Activated CD8-positive, alpha-beta memory T cell treated with anti-CD3 and anti-CD28 coated beads, Interleukin-2, amount 50 U/mL, for 24 hours (primary cell): ENCODE measurements around the gene ISM1.

ENCODE experiments used
- DNase-seq: peaks from one replicate; pipeline ENCODE4 v3.0.0-alpha.2; 2020; ENCODE audit errors: extremely low read depth

ISM1 gene

DNA sequence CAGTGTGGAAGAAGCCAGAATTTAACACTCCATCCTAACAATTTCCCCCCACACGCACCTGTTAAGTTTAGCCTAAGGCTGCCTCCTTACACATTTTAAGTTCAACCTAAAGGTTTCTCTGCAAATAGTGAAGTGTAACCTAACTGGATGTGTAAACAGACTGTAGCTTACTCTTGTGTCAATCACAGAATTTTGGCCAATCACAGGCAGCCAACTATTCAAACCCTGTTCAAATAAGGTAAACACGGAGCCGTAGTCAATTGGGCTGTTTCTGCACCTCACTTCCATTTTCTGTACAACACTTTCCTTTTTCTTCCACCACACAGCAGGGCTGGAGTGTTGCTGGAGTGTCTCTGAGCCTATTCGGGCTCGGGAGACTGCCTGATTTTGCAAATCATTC is 92.1 kb downstream of the ISM1 start:
- DNase-seq: no peak

DNA sequence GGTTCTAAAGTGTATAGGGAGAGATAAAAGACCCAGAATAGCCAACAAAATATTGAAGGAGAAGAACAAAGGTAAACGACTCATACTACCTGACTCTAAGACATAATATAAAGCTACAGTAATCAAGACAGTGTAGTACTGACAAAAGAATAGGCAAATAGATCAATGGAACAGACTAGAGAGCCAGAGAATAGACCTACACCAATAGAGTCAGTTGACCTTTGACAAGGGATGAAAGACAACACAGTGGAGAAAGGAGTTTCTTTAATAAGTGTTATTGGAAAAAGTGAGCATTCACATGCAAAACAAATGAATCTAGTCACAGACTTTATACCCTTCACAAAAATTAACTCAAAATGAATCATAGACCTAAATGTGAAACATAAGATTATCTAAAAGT is 96.4 kb downstream of the ISM1 start:
- no peak for DNase-seq

DNA sequence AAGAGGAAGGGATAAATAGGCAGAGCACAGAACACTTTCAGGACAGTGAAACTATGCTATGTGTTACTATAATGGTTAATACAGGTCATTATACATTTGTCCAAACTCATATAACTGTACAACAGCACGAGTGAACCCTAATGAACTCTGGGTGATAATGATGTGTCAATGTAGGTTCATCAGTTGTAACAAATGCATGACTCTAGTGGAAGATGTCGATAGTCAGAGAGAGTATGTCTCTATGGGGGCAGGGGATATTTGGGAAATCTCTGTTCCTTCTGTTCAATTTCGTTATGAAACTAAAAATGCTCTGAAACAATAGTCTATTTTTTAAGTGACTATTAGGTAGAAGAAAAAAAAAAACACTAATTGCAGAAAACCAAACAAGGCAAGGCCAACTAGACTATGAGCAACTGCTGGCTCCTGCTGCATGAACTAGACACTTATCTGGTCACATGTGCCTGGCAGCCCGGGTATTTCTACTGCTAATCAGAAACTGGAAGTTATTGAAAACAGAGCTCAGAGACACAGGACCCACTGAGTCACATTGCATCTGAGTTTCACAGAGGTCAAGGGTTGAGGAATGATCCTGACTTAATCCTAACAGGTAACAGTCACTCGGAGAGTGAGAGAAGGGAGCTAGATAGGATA is 97.9 kb downstream of the ISM1 start:
- no peak for DNase-seq

GRCh38 chr20:13320702-13321101 is 99.6 kb downstream of the ISM1 start:
- no peak for DNase-seq

GRCh38 chr20:13321416-13321815 is 100.3 kb downstream of the ISM1 start:
- no peak for DNase-seq

DNA sequence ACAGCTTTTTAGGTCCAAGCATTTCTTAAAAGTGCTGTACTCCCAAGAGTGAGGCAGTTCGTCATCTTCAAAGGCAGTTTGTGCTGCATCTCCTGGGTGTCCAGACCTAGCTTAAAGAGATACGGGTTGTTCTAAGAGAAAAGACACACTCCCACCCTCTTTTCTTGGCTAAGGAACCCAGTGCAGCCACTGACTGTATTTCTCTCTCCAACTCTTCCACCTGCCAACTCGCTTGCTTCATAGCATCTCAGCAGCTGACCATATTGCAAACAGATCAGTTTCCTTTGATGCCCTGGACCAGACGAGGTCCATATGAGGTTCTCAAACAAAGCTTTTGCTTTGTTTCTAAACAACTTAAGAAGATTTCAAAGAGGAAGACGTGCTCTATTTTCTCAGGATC is 101.1 kb downstream of the ISM1 start:
- no peak for DNase-seq

DNA sequence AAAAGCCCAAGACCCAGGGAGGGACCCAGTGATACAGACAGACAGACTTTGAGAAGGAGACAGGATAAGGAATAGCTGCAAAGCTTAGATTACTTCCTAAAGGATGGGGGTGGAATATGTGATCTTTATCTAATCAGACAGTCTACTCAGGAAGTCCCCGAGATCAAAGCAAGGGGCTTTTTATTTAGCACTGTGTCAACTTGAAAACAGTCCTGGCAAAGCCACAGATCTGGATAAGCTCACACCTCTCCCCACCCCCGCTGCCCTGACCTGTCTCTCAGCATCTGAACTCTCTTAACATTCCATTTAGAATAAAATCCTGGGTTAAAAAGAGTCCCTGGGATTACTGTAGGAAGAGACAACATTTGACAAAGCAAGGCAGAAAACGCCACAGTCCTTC is 101.5 kb downstream of the ISM1 start:
- DNase-seq: no peak

- no peak for DNase-seq
These were observed 104.0 kb downstream of the ISM1 start for GRCh38 chr20:13325033-13325432.

DNA sequence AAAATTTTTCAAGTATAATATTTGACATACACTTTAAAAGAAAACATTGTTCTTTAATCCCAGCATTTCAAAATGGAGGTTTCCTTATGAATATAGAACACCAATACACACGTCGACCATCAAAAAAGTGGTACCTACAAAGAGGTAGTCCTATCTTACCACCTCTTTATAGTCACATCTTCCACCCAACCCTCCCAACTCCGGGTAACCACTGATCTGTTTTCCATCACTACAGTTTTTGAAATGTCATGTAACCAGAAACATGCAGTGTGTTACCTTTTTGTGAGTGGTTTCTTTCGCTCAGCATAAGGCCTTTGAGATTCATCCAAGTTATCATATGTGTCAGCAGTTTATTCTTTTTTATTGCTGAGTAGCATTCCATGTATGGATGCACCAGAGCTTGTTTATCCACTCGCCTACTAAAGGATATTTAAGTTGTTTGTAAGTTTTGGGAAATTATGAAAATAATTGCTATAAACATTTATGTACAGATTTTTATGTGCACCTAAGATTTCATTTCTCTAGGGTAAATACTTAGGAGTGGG is 104.8 kb downstream of the ISM1 start:
- DNase-seq: no peak

- no peak for DNase-seq
These were observed 110.5 kb downstream of the ISM1 start for GRCh38 chr20:13331536-13331935.

GRCh38 chr20:13333036-13333435 is 112.0 kb downstream of the ISM1 start:
- DNase-seq: no peak

- DNase-seq: no peak
These were observed 112.7 kb downstream of the ISM1 start for GRCh38 chr20:13333793-13334192.

GRCh38 chr20:13336308-13337089 is 115.4 kb downstream of the ISM1 start:
- DNase-seq: no peak

GRCh38 chr20:13337090-13337784 is 116.2 kb downstream of the ISM1 start:
- DNase-seq: no peak

- no peak for DNase-seq
These were observed 117.1 kb downstream of the ISM1 start for GRCh38 chr20:13338097-13338661.

GRCh38 chr20:13338999-13339411 is 117.9 kb downstream of the ISM1 start:
- no peak for DNase-seq

DNA sequence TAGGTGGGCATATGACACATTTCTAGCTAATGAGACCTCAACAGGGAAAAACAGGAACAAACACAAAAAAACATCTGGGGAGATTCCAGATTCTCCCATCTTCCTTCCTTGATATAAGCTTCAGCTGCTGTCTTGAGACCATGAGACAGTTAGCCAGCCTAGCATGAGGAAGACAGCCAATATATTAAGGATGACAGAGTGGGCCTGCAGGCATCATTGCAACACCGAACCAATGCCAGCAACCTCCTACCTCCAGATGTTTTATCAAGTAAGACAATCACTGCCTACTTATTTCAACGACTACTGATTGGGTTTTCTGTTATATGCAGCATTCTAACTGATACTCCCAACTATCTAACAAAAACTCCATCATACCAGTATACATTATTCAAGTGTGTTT is 119.0 kb downstream of the ISM1 start:
- DNase-seq: no peak

DNA sequence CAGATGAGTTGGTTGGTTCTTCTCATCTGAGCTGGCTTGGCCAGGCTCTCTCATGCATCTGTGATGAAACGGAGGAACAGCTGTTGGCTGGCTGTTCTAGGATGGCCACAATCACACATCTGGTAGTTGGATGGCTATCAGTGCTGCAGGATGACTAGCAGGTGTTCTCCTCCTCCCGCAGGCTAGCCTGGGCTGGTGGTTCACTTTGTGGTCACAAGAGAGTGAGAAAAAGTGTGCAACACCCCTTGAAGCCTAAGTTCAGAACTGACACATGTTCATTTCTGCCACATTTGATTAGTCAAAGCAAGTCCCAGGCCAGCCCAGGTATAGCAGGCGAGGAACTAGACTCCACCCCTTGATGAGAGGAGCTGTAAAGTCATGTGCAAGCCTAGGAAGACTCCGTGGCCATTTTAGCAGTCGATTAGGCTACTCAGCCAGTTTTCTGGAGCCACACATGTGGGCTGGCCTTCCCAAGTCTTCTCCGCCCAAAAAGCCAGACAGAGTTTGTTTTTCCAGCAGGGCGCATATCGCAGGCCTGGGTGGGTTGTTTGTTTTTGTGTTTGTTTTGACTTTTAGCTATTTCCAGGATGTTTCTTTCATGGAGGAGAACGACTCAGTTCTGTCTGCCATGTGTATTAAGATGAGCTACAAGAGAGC is 120.8 kb downstream of the ISM1 start:
- DNase-seq: no peak

DNA sequence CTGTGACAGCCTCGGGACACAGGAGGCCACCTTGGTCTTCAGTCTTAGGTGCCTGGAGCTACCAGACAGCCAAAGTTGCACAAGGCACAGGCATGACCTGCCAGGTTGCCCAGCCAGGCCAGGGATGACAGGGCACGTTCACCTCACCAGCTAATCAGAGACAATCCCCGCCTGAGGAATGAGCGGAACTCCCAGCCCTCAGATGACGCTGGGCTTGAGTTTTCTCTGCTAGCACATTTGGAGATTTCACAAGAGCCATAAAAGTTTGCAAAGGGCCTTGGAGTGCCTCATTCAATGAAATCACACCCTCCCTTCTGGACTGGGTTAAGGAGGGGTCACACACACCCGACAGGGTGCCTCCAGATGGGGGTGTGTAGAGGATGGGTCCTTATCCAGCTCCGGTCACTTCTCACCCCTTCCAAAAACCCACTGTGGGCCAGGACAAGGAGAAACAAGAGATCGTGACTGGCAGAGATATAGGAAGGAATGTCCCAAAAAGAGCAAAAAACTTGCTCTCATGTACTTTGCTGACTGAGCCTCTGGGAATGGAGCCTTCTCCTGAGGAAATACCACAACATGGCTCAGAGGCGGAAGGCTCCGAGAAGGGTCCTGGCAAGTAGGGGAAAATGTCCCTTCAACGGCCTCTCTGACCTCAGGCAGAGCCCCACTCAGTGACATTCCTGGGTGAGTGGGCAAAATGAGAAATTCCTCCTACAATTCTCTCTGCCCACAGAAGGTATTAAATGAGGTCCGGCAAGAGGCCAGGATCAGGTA is 121.6 kb downstream of the ISM1 start:
- no peak for DNase-seq

DNA sequence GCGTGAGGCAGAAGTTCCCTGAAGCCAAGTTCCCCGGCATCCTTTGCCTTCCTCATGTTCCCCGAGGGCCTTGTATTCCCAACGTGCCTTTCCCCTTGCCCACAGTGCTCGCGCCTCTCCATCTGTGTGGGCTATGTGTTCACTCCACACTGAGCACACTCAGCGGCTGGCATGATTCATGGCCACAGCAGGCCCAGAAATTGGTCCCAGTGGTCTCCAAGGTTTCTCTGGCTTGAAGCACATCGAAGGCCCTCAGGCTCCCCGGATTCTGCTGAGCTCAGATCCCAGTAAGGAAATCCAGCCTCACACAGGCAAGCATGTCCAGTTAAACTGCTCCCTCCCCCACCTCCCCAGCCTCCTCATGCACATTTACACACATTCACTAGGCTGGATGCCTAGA is 123.6 kb downstream of the ISM1 start:
- DNase-seq: no peak
